Activated CD4-positive, alpha-beta T cell treated with anti-CD3 and anti-CD28 coated beads for 36 hours (primary cell): ENCODE measurements around the gene UBE2E1. TPM values are rescaled to one million over a fixed set of nuclear protein-coding genes. Genes with fewer than 3 reads are reported as not detected.

Source experiments
- ATAC-seq: fragments of 200-7000 bp; cut with Tn5 transposase; one replicate; pipeline ENCODE4 v1.10.0; 2021; ENCODE audit warnings: mild to moderate bottlenecking, moderate library complexity
- CTCF ChIA-PET: fragments of 350-600 bp; sonication (Branson Sonifier 250); formaldehyde crosslinking; loops from one replicate; lab custom pipeline; 2021; ENCODE audit warnings: antibody characterized with exemption; lab: Charles Lee
- POLR2A ChIA-PET: fragments of 350-600 bp; sonication (Branson Sonifier 250); formaldehyde crosslinking; loops from one replicate; lab custom pipeline; 2021; ENCODE audit warnings: antibody characterized with exemption, inconsistent platforms; lab: Charles Lee
- DNase-seq: peaks from one replicate; pipeline ENCODE4 v3.0.0-alpha.2; 2020
- H3K27ac Mint-ChIP-seq: one replicate; pipeline ENCODE4 v1.8.0; 2021; ENCODE audit warnings: mixed read lengths
- H3K27me3 Mint-ChIP-seq: one replicate; pipeline ENCODE4 v1.8.0; 2021; ENCODE audit warnings: mixed read lengths
- H3K36me3 Mint-ChIP-seq: one replicate; pipeline ENCODE4 v1.8.0; 2021; ENCODE audit warnings: low read depth, mixed read lengths
- H3K4me1 Mint-ChIP-seq: one replicate; pipeline ENCODE4 v1.8.0; 2021; ENCODE audit warnings: mixed read lengths
- H3K4me3 Mint-ChIP-seq: one replicate; pipeline ENCODE4 v1.8.0; 2021; ENCODE audit warnings: mild to moderate bottlenecking, moderate library complexity, mixed read lengths
- H3K9me3 Mint-ChIP-seq: one replicate; pipeline ENCODE4 v1.8.0; 2021; ENCODE audit warnings: low read depth, mixed read lengths
- intact Hi-C, 2 experiments: fragments of 100-400 bp; cut with DNase I in 1 of 2; cut with micrococcal nuclease in 1 of 2; formaldehyde crosslinking; loops; one replicate each; pipeline versions ENCODE4 v1.14.2 to v1.15.1; 2022 to 2024; cut with DNase I, micrococcal nuclease
- total RNA-seq, 2 experiments: library from RNA; stranded (reverse); gene quantifications; one replicate each; pipeline ENCODE4 v1.2.3, GENCODE V29; 2021

UBE2E1 gene
- total RNA-seq, 2 experiments from 2014 or later = 86.3 to 93.8 TPM

- CTCF ChIA-PET = no interaction called here
- peaks cover 63% of the 10 kb centered on the region for H3K4me1 Mint-ChIP-seq
Observed at GRCh38 chr3:23821858-23822257, 16.1 kb downstream of the UBE2E1 start.

GRCh38 chr3:23822559-23822958 lies 16.8 kb downstream of the UBE2E1 start:
- peaks cover 6% of the 10 kb centered on the region for H3K36me3 Mint-ChIP-seq
- no peaks in the 10 kb centered on the region for H3K27me3 Mint-ChIP-seq
- intact Hi-C loops = no loop called here
- H3K4me3 Mint-ChIP-seq = no peak overlapping the region
- H3K4me1 Mint-ChIP-seq = peaks cover 63% of the 10 kb centered on the region
- ATAC-seq (no peak), DNase-seq (no peak)
- ChIA-PET POLR2A (no interaction called here), CTCF (no interaction called here)
- no peaks in the 10 kb centered on the region for H3K9me3 Mint-ChIP-seq
- H3K27ac Mint-ChIP-seq = no peak overlapping the region

More at GRCh38 chr3:23821858-23822257, 16.1 kb downstream of the UBE2E1 start:
- no peak for DNase-seq
- Mint-ChIP-seq H3K27me3 (no peaks in the 10 kb centered on the region), H3K9me3 (no peaks in the 10 kb centered on the region), H3K27ac (no peak overlapping the region), H3K36me3 (peaks cover 6% of the 10 kb centered on the region), H3K4me3 (no peak overlapping the region)
- POLR2A ChIA-PET = no interaction called here
- ATAC-seq = no peak
- intact Hi-C loops = no loop called here

DNA sequence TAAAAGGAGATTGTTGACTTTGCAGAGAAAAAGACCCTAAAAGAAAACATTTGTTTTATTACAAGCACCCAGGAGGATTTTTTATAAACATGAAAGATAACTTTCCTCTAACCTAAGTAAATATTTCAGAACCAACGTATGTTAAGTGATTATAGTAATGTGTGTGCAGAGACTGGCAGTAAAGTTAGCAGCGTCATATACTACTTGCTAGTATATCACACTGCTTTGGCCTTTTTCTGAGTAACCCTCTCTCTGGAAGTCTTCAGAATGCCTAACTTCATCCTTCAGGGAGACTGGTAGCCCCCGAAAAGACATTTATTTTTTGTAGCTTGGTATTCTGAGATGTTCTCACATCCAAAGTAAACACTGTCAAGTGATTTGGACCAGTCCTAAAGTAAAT lies 17.9 kb downstream of the UBE2E1 start:
- ATAC-seq = no peak
- Mint-ChIP-seq H3K9me3 (no peaks in the 10 kb centered on the region), H3K4me1 (peaks cover 58% of the 10 kb centered on the region), H3K4me3 (no peak overlapping the region), H3K27ac (no peak overlapping the region), H3K27me3 (no peaks in the 10 kb centered on the region), H3K36me3 (peaks cover 2% of the 10 kb centered on the region)
- ChIA-PET POLR2A (no interaction called here), CTCF (interaction anchor here (0.7 kb wide), 1 partner anchor 567 kb away, joined by 3 read pairs; no protein-coding TSS in a partner anchor)
- intact Hi-C loops = no loop called here
- no peak for DNase-seq

DNA sequence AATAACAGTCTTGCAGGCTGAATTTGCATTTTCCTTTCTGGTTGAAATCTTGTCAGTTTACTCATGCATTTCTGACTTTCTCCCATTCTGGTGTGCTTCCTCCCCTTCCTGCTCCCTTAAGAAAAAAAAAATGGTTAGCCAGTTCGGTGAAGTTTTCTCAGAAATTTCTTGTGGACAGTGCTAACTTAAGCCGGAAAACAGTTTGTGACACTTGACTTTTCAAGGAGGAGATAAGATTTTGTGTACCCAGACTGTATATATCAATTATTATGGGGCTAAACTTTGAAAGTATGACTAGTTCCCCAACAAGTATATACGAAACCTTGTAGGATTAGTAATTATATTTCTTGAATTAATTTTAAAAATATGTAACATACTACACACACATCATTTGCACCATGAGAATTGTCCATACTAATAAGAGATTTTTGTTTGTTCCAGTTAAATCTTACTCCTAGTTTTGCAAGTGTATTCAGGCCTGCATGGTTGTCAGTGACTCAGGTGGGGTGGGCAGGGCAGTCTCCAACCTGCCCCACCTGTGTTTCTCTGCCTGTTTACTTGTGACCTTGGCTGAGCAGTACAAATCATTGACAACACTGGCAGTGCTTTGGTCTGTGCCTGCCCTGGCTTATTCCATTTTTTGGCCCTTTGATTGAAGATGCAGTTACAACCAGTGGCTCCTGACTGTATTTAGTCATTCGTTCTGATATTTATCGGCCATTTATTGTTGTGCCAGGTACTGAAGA lies 19.1 kb downstream of the UBE2E1 start:
- Mint-ChIP-seq H3K4me3 (no peak overlapping the region), H3K36me3 (no peaks in the 10 kb centered on the region), H3K4me1 (peaks cover 58% of the 10 kb centered on the region), H3K9me3 (no peaks in the 10 kb centered on the region), H3K27ac (no peak overlapping the region), H3K27me3 (no peaks in the 10 kb centered on the region)
- DNase-seq (no peak), ATAC-seq (no peak)
- intact Hi-C loops = no loop called here
- ChIA-PET CTCF (no interaction called here), POLR2A (no interaction called here)

DNA sequence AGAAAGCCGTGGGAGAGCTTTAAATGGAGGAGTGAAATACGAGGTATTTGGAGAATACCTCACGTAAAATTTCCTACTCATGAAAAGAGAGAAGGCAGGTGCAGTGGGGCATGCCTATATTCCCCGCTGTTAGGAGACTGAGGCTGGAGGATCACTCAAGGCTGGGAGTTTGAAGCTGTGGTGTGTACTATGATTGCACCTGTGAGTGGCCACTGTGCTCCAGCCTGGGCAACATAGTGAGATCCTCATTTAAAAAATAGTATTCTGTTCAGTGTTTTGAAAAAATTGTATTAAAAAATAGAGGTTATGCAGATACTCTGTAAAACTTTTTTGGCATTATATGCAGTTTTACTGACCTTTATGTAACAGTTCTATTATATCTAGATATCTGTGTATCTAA lies 20.0 kb downstream of the UBE2E1 start:
- ChIA-PET CTCF (no interaction called here), POLR2A (no interaction called here)
- ATAC-seq (no peak), DNase-seq (no peak)
- Mint-ChIP-seq H3K4me3 (no peak overlapping the region), H3K36me3 (no peaks in the 10 kb centered on the region), H3K27ac (no peak overlapping the region), H3K4me1 (peaks cover 59% of the 10 kb centered on the region), H3K27me3 (no peaks in the 10 kb centered on the region), H3K9me3 (no peaks in the 10 kb centered on the region)
- intact Hi-C loops = no loop called here

DNA sequence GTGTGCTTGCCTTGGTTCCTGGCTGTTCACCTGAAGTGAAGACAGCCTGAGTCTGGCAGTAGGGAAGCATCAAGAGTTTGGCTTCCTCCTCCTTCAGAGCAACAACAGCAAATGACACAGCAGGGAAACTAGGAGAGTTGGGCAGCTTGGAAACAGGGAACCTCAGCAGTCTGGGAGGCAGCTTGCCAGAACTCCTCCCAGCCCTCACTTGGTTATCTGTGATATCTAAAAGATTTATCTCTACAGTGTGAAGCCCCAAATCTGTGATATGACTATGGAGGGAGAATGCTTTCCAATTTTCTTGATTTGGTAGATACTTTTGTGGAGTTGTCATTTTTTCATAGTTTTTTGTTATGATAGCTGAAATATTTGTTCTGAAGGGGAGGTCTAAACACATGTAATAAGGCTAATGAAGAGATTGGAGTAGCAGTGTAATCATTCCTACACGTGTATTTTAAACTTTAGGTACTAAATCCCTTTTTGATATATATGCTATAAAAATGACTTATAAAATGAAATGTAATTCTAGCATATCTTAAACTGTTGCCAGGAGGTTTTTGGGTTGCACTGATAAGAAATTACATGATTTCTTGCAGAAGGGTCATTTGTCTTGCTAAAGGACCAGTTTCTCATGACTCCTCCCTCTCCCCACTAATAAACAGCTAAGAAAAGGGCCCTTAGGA lies 20.8 kb downstream of the UBE2E1 start:
- intact Hi-C loops = no loop called here
- no peaks in the 10 kb centered on the region for H3K36me3 Mint-ChIP-seq
- no peak for DNase-seq
- H3K4me3 Mint-ChIP-seq = no peak overlapping the region
- ChIA-PET CTCF (interaction anchor here (0.9 to 1.2 kb wide), 2 partner anchors 8 to 18 kb away, joined by 3 read pairs; no protein-coding TSS in a partner anchor), POLR2A (interaction anchor here (0.6 kb wide), 1 partner anchor 360 kb away, joined by 5 read pairs; no protein-coding TSS in a partner anchor)
- H3K27me3 Mint-ChIP-seq = no peaks in the 10 kb centered on the region
- no peak overlapping the region for H3K27ac Mint-ChIP-seq
- H3K9me3 Mint-ChIP-seq = no peaks in the 10 kb centered on the region
- ATAC-seq = no peak
- H3K4me1 Mint-ChIP-seq = peaks cover 57% of the 10 kb centered on the region

DNA sequence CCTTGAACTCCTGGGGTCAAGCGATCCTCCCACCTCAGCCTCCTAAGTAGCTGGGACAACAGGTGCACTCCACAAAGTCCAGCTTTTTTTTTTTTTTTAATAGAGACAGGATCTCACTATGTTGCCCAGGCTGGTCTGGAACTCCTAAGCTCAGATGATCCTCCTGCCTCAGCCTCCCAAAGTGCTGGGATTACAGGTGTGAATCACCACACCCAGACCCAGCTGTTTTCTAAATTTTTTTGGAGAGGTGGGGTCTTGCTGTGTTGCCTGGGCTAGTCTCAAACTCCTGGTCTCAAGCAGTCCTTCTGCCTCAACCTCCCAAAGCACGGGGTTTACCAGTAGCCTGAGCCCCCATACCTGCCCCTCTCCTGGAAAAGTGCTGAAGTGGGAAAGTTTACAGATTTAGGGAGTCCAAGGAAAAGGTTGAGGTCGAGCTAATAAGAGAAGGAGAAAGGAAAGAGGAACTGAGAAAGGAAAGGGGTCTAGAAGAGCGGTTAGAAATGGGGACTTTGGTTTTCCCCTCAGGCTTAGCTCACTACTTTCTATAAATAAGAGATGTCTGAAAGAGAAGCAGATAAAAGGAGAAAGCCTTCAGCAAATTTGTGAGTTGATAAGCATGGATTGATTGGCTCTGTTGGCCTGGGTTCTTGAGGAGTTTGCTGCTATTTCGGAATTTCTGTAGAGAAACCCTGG lies 23.6 kb downstream of the UBE2E1 start:
- Mint-ChIP-seq H3K9me3 (no peaks in the 10 kb centered on the region), H3K27me3 (no peaks in the 10 kb centered on the region), H3K4me3 (no peak overlapping the region), H3K4me1 (peaks cover 53% of the 10 kb centered on the region), H3K27ac (no peak overlapping the region), H3K36me3 (no peaks in the 10 kb centered on the region)
- DNase-seq = no peak
- intact Hi-C loops = no loop called here
- ATAC-seq = no peak
- POLR2A ChIA-PET = no interaction called here
- CTCF ChIA-PET = interaction anchor here (0.7 kb wide), 1 partner anchor 78 kb away, joined by 3 read pairs; no protein-coding TSS in a partner anchor

- Mint-ChIP-seq H3K27ac (no peak overlapping the region), H3K4me1 (peaks cover 49% of the 10 kb centered on the region), H3K4me3 (no peak overlapping the region), H3K9me3 (no peaks in the 10 kb centered on the region), H3K36me3 (no peaks in the 10 kb centered on the region), H3K27me3 (no peaks in the 10 kb centered on the region)
- ChIA-PET CTCF (interaction anchor here (0.7 to 1.4 kb wide), 3 partner anchors 14 to 58 kb away, joined by 3 to 5 read pairs (median 5); no protein-coding TSS in a partner anchor), POLR2A (interaction anchor here (0.8 kb wide), 1 partner anchor 11 kb away, joined by 3 read pairs; no protein-coding TSS in a partner anchor)
- intact Hi-C loops = no loop called here
- ATAC-seq (peak; percentile 84), DNase-seq (peak; percentile 28)
Observed at GRCh38 chr3:23830869-23831484, 25.2 kb downstream of the UBE2E1 start.

- ATAC-seq = no peak
Observed at GRCh38 chr3:23831517-23832394, 26.0 kb downstream of the UBE2E1 start.

DNA sequence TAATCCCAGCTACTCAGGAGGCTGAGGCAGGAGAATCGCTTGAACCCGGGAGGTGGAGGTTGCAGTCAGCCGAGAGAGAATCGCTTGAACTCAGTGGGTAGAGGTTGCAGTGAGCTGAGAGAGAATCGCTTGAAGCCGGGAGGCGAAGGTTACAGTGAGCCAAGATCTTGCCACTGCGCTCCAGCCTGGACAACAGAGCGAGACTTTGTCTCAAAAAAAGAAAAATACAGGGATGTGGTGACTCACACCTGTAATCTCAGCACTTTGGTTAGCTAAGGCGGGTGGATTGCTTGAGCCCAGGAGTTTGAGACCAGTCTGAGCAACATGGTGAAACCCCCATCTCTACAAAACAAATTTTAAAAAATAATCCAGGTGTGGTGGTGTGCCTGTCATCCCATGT lies 26.8 kb downstream of the UBE2E1 start:
- Mint-ChIP-seq H3K36me3 (no peaks in the 10 kb centered on the region), H3K4me3 (no peak overlapping the region), H3K27me3 (no peaks in the 10 kb centered on the region), H3K9me3 (no peaks in the 10 kb centered on the region), H3K4me1 (peaks cover 53% of the 10 kb centered on the region), H3K27ac (no peak overlapping the region)
- intact Hi-C loops = no loop called here
- ChIA-PET POLR2A (no interaction called here), CTCF (interaction anchor here (0.6 to 1.4 kb wide), 2 partner anchors 56 to 415 kb away, joined by 3 to 5 read pairs; no protein-coding TSS in a partner anchor)
- DNase-seq (no peak), ATAC-seq (no peak)

More at GRCh38 chr3:23831517-23832394, 26.0 kb downstream of the UBE2E1 start:
- Mint-ChIP-seq H3K27ac (no peak overlapping the region), H3K9me3 (no peaks in the 10 kb centered on the region), H3K36me3 (no peaks in the 10 kb centered on the region), H3K4me3 (no peak overlapping the region), H3K4me1 (peaks cover 50% of the 10 kb centered on the region), H3K27me3 (no peaks in the 10 kb centered on the region)
- intact Hi-C loops = no loop called here
- ChIA-PET CTCF (interaction anchor here (0.7 to 1.4 kb wide), 2 partner anchors 13 to 57 kb away, joined by 3 to 5 read pairs; no protein-coding TSS in a partner anchor), POLR2A (interaction anchor here (0.7 to 0.8 kb wide), 2 partner anchors 12 to 395 kb away, joined by 3 read pairs; no protein-coding TSS in a partner anchor)
- no peak for DNase-seq
